Fibroblast of skin of scalp (primary cell): ENCODE results near the gene GPR176.
A peak's percentile ranks its signal among the peaks of the same experiment; 100 is the strongest.

Experiments used
- DNase-seq: peaks from one replicate; pipeline ENCODE4 v3.0.0-alpha.2; 2013

GPR176 gene

DNA sequence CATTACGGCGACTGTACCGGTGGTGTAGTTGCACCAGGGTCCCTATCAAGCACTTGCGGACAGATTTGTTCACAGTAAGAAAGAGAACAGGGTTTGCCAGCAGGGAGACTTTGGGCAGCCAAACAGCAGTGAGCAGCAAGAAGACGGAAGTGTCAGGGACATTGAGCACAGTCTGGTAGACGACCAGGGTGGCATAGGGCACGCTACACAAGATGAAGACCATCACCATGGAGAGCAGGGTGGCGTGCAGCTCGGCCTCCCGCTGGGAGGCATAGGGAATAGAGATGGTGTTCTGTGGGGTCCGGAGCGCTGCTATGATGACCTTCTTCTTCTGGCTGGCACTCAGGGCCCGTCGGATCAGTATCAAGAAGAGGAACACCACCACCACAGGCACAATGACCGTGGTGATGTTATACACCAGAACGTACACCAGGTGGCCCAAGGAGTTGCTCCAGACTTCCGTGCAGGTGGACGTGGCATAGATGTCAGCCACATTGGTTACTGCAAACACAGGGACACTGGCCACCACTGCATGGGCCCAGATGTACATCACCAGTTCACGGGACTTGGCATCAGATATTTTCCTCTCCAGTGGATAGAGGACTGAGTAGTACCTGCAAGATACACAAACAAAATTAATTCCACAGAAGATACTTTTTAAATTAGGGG, 118.3 kb downstream of the GPR176 start:
- no peak for DNase-seq

DNA sequence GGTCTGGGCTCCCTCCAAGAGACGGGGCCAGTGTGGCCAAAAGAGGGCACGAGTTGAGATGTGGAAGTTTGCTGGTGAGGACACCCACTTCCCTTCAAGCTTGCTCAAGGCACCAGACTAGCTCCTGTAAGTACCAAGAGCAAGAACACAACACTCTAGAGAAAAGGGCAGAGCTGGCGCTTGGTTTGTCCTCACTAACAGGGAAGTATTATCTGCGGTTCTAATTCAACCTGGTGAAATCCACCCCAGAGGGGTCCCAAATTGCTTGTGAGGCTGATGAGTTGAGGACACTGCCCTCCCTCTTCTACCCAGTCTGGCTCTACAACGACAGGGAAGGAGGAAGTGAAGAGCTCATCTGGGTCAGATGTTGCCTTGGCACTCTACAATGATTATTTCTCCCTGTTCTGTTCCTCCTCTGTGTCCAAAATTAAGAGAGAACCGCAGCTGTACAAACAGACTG, 120.5 kb downstream of the GPR176 start:
- DNase-seq: no peak

DNA sequence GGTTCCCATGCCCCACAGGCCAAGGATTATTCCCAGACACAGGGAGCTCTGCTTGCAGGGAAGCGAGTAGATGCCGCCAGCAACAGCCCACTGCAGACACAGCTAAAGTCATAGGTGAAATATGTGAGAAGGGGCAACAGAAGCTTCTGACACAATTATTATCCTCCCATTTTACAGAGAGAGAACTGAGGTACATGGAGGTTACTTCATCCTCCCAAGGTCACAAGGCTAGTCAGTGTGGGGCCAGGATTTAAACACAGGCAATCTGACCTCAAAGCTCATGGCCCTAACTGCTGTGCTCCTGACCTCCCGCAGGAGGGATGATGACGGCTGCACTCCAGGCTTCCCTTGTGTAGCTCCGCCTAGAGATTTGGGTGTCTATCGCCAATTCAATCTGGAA, 121.7 kb downstream of the GPR176 start:
- DNase-seq: no peak

DNA sequence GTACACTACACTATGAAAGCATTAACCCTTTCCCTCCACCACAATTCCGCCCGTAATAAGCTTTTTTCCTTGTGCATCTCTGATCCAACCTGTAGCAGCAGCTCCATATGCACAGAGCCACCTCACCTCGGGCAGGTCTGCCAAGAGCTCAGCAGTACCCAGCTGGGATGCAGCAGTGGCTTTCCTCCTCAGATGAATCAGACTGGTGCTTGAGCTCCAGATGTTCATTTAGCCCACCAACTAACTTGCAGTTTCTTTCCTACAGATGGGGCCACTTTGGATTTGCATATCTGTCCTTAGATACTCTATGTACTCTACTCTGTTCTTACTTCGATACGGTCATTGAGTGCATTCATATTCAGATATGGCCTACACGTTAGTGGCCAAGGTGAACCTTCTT, 122.7 kb downstream of the GPR176 start:
- DNase-seq: no peak

DNA sequence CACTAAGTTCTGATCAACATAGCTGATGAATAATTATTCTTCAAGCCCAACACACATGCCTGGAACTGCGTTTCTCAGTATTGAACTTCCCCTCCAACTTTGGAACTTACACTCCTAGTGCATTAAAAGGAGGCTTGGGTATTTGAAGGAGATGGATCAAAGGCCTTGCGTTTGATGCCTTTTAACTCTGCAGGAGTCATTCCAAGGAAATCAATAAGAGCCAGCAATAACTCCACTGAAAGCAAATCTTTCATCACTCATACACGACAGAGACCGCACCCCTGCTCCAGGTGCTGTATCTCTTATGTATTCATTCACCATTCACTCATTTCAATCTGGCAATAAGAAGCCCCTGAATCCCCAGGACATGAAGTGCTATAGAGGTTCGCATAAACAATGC, 123.5 kb downstream of the GPR176 start:
- no peak for DNase-seq

DNA sequence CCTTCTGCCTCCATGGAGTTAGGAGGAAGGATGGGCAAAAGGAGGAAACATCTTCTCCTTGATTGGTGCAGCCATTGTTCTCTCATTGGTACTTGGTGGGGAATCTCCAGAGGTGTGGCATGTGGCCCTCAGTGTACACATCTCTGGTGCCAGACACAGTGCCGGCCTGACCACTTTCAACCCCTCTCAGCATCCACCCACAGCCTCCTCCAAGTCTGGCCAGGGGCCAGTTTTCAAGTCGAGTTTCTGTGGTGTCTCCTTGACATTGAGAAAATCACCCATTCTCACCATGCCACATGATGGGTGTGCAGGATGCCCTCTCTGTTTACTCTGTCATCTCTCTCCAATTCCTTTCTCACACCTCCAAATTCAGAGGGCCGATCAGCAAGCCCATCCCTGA, 124.6 kb downstream of the GPR176 start:
- DNase-seq: no peak

DNA sequence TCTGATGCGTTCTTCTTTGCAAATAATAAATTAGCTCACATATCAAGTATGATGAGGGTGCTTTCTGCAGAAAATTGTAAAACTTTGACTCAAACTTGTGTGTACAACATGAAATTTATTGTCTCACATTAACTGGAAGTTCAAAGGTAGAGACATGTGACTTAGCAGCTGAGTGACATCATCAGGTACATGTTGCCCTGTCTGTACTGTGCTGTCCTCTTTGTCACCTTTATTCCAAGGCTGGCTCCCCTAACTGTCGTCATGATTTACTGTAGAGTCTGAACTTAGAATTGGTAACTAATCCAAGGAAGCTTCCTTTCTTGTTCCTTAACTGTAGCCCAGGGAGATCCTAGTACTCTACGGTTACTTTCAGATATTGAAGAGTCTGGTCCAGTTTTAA, 125.1 kb downstream of the GPR176 start:
- no peak for DNase-seq

DNA sequence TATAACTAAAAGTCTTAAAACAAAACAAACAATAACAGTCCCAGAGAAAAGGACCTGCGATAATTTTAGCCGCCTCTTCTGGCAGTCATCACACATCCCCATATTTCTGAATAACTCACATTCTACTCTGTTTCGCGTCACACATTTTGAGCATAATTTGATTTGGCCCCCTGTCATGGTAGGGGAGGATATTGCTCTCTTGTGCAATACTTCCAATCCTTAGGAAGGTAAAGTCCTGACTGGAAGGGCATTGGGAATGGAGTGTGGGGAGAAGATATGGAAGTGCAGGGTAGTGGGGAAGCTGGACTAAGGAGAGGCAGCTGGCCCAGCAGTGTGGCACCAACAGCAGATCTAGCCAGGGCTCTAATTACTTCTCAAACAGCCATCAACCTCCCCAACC, 126.1 kb downstream of the GPR176 start:
- peak; percentile 22 for DNase-seq

DNA sequence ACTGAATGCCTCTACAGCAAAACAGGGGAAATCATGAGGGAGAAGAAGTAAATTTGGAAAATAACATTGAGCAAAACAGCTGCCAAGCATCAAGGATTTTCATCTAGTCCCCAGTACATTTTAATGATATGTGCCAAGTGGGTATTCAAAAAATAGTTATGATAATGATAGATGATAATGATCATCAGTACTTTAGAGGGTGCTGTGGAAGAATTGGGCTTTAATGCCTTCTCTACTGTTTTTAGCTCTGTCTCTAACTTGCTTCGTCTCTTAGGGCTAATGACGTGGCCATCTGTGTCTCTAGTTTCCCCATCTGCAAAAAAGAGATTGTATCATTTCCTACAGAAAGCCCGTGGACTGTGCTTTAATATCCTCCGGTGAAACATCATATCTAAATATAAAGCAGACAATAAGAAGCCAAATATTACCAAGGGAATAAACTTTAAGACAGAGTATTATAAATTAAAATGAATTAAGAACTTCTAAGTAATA, 127.2 kb downstream of the GPR176 start:
- DNase-seq: no peak

DNA sequence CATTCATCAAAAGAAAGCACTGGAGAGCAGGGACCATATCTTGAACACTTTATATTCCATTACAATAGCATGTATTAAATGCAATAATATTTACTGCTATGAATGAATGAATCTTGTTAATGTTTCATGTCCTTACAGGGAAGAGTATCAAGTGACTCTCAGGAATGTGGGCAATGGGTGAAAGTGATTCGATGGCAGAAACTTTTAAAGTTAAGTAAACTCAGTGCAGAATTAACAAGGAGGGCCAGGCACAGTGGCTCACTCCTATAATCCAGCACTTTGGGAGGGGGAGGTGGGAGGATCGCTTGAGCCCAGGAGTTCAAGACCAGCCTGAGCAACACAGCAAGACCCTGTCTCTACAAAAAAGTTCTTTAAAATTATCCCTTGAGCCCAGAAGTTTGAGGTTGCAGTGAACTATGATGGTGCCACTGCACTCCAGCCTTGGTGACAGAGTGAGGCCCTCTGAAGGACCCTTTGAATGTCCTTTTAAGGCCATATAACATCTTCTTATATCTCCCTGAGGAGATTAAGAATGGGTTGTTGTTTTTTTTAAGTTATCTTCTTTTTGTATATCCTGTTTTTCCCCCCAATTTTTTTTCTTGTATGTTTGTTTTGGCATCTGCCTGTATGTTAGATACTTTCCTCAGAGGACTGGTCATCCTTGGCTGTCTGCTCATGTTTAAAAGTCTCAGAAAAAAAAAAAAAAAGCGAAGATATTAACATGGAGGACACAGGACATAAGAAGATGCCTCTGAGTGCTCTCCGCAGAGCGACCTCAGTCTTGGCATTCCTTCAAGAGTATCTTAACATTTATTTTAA, 127.8 kb downstream of the GPR176 start:
- peak; percentile 40 for DNase-seq

DNA sequence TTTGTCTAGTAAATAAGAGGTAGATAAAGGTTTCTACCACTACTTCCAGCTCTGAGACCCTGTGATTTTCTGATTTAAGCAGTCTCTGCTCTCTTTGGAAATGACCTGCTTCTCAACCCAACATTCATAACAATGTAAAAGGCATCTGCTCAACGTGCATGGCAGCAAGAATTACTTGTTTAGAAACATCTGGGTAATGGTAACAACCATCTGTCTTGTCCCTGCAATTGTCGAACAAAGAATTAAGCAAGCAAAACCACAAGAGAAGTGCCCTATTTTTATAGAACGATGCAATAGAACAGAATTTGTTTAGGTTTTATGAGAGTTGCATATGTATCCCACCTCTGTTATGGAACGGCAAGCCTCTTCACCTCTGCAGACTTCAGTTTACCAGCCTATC, 130.3 kb downstream of the GPR176 start:
- no peak for DNase-seq

DNA sequence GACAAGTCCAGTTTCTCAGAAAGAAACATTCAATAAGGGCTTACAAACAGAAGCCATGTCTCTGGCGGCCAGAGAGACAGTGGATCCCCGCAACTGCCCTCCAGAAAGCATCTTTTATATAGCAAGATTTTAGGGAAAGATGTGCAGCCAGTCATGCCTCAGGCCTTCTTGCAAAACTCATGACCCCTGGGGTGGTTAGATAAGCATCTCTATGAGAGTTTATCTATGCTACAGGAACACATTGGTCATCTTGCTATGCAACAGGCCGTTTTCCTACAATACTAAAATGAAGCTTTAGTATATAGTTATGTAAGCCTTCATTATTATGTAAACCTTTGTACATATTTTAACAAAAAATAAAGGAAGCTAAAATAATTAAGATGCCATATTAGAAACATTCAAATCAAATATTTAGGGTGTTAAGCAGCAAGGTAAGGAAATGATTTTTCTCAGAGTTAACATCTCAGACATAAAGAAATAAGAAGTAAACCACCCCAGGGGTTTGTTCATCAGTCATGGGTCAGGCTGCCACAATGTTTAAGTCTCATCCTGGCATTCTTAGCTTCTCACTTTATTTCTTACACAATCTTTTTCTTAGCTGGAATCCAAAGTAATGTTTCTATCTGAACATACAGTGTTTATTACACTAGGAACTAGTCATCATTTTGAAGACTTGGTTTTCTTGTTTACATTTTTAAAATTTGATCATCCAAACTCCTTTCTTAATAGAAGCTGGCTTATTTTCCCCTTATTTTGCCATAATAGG, 131.1 kb downstream of the GPR176 start:
- peak; percentile 41 for DNase-seq

DNA sequence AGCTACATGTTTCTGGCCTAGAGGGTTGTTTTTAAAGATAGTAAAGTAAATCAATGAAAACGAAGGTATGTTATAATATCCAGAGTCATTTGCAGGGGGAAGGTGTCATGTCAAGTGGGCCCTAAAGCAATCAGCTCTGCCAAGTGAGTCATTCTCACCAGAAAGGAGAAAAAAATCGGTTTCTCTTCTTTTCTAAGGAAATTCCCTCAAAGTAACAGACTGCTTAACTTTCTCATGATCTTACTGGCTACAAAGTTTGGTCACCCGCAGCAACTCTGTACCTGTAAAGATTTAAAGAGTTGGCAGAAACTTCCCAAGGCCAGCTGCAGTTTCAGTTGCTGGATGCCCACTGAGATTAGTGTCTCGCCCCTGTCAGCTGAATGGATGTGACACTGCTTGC, 132.0 kb downstream of the GPR176 start:
- DNase-seq: no peak

DNA sequence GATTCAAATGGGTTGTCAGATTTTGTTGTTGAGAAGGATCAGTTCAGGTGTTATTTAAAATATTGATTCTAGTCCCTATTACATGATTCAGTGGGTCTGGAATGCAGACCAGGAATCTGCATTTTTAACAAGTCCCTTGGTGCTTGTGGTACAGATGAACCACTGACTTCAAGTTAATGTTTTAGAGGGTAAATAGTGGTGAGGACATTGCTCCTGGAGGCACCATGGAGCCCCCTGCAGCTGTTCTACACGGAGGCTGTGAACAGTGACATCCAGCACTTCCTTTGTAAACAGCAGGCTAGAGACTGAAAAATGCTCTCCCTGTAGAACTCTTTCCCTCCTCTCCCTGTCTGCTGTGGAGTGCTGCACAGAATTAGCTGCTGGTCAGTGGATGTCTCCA, 132.6 kb downstream of the GPR176 start:
- peak; percentile 20 for DNase-seq

DNA sequence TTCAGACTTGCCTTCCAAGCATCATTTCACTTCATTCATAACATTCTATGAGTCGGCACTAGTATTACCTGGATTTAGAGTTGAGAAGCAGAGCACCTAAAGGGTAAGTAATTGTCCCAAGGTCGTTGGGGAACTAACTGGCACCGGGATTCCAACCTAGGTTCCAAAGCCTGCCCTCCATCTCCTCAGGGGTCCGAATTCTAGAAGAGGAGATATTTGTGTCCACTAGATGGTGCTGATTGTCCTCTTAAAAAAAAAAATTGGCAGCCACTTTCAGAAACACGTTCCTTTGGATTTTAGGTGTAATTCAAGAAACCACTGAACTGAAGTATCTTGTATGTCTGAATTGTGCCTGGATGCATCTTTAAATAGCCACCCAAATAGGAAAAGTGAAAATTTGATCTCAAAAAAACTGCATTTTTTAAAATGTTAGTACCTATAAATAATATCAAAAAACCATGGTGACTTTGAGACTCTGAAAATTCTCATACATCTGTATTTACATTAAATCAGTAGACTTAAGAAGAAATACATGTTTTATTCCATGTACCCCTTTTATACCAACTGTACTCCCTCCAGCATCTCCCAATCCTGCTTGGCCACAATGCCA, 133.5 kb downstream of the GPR176 start:
- DNase-seq: peak; percentile 75

DNA sequence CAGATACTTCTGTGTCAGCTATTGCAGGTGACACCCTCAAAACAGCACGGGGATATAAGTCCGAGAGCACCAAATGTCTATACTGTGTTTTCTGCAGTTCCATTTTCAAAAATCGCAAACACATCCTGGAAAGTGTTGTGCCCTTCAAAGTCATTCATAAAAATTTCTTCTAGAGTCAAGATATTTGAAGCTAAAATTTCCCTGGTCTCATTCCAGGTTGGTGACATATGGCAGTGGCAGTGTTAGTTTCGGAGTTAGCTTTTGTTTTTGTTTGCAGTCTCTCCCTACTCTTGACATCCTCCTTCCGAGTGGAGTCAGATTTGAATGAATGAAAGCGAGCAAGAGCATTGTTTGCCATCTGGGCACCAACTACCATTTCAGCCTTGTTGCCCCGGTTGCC, 134.2 kb downstream of the GPR176 start:
- no peak for DNase-seq

DNA sequence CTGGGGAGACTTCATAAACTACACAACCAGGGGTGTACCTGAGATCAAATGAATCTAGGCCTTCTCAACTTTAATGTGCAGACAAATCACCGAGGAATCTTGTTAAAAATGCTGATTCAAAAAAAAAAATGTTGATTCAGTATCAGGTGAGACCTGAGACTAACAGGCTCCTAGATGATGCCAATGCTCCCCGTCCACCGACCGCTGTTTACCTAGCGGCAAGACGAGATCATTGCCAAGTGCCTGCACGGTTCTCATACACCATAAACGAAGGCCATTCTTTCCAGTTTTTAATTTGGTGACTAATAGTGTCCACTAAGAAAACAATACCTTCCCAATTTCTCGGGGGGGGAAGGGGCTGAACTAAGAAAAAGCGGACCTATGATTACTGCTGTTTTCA, 134.9 kb downstream of the GPR176 start:
- no peak for DNase-seq

DNA sequence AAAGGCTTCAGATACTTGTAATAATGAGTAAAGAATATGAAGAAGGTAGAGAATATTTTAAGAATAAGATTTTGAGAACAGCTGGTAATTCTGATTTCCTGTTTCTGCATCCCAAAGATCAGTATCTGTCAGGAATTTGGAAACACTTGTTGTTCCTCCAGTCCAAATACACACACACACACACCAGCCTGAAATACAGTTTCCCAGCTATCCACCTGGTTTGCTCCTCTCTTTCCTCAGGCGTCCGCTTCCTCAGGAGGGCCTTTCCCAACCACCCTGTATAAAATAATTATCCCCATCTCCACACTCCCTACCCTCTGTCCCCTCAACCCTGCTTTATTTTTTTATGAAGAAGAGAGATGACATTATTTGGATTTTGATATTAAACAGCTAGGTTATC, 135.4 kb downstream of the GPR176 start:
- DNase-seq: no peak

DNA sequence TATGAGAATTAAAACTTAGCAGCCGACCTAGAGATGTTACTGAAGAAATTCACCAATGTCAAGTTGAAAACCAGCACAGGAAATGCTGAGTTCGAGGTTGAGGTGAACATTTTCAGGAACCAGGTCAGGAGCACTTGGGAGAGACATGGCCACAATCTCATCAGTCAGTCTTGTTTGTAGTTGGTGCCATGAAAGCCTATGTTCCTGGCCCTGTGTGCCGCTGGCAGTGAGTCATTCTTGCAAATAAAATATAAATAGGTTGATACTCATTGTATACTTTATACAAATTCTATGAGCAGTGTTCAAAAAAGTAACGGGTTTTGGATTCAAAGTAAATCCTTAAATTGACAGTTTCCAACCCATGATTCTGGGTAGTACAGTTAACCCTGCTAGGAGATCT, 135.9 kb downstream of the GPR176 start:
- no peak for DNase-seq

DNA sequence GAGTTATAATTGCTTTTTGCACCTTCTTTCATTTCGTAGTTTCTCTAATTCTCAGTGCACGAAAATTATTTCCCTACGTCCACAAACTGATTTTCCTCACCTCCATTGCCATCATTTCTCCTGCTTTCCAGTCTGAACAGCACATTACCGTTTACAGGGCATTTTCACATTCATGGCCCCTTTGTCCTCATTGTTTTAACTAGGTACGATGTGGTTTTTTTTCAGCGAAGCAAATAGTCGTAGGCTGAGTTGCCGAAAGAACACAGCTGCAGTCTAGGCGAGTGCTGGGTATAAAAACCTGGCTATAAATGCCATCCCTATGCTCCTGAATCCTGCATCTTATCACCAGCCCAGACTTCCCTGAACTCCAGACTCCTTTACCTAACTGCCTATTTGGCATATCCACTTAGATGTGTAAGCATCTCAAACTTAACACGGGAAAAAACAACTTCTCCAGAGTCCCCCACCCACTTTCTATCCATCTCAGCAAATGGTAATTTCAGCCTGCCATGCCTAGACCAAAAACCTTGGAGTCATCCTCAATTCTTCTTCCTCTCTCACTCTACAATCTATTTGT, 136.7 kb downstream of the GPR176 start:
- DNase-seq: no peak

DNA sequence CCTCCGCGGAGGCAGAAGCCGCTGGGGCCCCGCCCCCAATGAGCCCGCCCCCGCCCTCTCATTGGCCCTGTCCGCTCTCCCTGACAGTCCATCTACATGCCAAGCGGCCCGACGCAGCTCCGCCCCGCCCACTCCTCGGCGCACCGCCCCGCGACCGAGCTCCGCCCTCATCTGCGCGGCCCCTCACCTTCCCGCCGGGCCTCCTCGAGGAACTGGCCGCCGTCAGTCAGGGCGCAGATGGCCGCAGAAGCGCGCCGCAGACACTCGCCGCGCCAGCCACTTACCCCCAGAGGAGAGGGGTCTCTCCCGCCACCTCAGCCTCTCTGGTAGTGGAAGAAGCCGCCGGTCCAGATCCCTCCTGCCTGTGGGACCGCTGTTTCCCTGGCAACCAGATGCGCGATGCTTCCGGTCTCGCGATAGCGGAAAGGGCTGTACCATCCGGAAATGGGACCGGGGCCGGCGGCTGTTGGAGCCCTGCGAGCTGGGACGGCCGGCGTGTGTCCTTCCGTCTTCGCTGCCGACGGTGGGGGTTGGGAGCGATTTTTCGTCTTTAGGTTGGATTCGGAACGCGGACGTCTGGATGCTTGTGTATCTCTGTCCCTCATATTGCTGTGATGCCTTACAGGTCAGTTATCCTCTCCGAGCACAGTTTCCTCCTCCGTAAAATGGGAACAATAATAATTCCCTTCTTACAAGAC, 137.5 kb downstream of the GPR176 start, which contains the start of gene FSIP1:
Gene FSIP1 (minus strand): TSS at position 401 of the 698 bp plus-strand sequence. CDS start 6,317 bp downstream, outside the sequence.
- peak; percentile 98 for DNase-seq

DNA sequence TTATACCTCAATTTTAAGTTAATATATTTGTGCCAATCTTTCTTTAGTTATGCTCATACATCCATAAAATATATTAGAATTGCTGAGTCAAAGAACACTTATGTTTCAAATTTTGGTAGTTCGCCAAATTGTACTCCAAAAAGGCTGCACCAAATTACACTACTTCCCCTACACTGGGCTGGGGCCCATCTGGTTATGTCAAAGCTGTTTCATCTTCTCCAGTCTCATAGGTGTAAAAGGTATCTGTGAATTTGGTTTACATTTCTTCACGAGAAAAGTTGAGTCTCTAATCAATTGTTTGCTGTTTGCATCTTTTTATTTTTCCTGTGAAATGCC, 138.1 kb downstream of the GPR176 start:
- DNase-seq: no peak
